ENCODE measurements around the gene SH3BP4.

SH3BP4 gene, protein sequence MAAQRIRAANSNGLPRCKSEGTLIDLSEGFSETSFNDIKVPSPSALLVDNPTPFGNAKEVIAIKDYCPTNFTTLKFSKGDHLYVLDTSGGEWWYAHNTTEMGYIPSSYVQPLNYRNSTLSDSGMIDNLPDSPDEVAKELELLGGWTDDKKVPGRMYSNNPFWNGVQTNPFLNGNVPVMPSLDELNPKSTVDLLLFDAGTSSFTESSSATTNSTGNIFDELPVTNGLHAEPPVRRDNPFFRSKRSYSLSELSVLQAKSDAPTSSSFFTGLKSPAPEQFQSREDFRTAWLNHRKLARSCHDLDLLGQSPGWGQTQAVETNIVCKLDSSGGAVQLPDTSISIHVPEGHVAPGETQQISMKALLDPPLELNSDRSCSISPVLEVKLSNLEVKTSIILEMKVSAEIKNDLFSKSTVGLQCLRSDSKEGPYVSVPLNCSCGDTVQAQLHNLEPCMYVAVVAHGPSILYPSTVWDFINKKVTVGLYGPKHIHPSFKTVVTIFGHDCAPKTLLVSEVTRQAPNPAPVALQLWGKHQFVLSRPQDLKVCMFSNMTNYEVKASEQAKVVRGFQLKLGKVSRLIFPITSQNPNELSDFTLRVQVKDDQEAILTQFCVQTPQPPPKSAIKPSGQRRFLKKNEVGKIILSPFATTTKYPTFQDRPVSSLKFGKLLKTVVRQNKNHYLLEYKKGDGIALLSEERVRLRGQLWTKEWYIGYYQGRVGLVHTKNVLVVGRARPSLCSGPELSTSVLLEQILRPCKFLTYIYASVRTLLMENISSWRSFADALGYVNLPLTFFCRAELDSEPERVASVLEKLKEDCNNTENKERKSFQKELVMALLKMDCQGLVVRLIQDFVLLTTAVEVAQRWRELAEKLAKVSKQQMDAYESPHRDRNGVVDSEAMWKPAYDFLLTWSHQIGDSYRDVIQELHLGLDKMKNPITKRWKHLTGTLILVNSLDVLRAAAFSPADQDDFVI

DNA sequence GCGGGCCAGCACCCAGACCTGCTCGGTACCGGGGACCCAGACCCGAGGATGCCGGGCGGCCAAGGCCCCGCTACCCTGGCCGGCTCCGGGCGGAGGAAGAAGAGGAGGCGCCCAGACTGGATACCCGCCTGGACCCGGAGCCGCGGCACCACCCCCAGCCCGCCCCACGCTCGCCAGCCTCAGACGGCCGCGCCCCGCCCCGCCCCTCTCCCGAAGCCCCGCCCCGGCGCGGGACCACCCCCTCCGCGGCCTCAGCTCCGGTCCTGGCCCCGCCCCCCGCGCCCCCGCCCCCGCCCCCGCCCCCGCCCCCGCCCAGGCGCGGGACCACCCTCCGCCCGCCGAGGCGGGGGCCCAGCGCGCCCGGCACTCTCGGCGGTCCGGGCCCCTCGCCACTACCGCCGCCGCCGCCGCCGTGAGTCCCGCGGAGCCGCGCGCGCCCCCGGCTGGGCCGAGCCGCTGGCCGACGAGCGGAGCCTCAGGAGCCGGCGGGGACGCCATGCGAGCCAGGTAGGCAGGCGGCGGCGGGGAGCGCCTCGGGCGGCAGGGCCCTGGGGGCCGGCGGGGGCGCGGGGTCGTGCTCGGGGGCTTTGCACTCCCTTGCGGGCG is at the start of gene SH3BP4:
TSS of gene SH3BP4 (plus strand) at position 354 of the 606 bp plus-strand sequence. CDS start 82,986 bp downstream, outside the sequence.
- no peak for FAIRE-seq

DNA sequence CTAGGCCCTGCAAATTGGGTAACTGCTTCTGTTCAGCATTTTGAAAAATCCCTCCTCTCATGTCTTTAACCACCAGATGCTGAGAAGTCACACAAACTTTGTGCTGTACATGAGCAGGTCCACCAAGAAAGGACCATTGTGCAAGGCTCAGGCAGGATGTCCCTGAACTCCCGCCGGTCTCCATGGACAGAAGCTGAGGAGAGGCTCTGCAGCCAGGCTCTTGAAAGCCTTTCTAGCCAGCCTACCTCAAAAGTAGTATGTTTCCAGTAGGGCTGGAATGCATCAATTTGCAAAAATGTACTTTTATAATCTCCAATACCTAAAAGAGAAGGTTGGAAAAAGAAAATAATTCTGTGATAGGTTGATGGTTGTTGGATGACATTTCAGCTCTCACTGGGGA is 47.0 kb upstream of the SH3BP4 start:
- FAIRE-seq = no peak

DNA sequence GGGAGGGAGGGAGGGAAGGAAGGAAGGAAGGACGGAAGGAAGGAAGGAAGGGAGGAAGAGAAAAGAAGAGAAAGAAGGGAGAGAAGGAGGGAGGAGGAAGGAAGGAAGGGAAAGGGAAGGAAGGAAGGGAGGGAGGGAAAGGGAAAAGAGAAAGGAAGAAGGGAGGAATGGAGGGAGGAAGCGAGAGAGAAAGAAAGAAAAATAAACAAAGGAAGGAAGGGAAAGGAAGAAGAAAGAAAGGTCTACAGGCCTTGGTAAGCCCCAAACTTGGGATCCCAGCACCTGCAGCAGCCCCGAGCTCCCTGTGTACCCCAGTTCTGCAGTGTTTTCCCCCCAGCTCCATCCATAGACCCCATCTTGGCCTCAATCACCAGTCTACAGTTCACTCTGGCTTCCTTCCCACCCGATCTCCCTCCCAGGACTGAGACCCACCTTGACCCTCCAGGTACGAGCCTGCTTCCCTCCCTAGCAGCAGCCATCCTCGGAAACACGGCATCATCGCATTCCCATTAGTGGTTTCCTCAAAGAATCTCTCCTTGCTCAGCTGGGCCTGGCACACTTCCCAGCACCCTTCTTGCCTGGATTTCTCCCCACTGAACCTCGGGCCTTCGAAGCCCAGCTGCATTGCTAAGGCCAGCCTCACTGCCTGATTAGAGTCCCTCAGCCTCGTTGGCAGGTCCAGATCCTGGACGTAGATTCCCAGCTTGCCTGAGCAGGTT is 46.1 kb upstream of the SH3BP4 start:
- FAIRE-seq = no peak

DNA sequence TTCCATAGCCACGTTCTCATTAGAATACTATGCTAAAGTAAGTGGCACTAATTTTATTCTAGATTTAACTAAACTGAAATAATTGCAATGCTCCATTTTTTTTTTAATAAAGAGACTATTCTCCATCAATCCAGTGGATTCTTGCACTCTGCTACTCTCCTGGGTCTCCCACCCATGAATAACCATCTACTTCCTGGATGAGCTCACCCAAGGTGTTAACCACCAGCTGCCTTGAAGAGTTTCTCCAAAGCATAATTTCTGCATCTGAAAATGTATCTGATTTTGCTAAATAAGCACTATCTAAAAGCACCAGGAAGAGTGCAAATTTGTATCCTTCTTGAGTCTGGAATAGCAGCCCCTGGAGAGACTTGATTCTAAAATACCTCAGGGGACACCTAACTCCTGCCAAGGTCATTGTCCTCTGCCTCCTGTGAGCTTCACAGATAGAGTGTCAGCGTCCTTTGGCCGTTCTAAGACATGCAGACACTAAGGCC is 41.6 kb upstream of the SH3BP4 start:
- no peak for FAIRE-seq

DNA sequence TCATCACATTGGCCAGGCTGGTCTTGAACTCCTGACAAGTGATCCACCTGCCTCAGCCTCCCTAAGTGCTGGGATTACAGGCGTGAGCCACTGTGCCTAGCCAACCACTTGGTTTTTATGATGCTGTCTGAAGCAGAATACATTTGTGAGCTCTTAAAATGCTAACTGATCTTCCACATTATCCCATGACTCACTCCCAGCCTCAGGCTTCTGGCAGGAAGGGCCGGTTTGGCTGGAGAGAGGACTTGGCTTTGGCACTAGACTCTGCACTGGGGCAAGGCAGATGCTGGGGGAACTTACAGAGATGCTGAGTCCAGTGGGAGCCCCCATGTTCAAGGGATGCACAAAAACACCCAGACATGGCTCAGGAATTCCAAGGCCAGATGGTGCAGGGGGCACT is 40.5 kb upstream of the SH3BP4 start:
- no peak for FAIRE-seq

DNA sequence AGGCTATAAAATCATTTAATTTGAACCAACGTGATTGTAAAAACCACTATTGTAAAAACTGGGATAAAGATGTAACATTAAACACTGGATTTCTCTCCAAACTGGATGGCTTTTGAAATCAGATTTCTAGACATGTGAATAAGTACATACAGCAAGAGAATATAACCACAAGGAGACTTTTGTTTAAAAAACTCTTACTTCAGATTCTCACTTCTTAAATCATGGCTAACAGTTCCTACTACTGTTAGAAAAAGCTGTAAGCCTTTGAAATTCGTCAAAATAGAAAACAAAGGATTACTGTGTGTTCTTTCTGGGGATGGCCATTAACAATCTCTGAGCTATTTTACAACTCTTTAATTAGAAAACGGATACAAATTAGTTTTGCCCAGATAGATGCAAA is 39.4 kb upstream of the SH3BP4 start:
- no peak for FAIRE-seq

DNA sequence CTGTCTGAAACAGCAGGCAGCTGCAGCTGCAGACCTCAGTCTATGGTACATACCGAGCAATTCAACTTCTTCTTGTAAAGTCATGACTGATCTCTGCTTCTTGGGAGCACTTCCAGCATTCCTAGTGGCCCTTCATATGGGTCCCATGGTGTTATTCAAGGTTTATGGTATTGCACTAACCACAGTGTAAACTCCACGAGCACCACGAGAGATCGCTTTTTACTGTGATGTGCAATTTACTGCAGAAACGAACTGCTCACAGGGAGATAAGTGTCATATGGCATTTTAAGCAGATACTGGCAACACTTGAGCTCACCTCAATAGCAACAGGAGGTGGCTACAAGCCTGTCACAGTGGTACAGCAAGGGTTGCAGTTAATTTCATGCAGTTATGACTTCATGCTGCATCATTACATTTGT is 38.6 kb upstream of the SH3BP4 start:
- FAIRE-seq = no peak

DNA sequence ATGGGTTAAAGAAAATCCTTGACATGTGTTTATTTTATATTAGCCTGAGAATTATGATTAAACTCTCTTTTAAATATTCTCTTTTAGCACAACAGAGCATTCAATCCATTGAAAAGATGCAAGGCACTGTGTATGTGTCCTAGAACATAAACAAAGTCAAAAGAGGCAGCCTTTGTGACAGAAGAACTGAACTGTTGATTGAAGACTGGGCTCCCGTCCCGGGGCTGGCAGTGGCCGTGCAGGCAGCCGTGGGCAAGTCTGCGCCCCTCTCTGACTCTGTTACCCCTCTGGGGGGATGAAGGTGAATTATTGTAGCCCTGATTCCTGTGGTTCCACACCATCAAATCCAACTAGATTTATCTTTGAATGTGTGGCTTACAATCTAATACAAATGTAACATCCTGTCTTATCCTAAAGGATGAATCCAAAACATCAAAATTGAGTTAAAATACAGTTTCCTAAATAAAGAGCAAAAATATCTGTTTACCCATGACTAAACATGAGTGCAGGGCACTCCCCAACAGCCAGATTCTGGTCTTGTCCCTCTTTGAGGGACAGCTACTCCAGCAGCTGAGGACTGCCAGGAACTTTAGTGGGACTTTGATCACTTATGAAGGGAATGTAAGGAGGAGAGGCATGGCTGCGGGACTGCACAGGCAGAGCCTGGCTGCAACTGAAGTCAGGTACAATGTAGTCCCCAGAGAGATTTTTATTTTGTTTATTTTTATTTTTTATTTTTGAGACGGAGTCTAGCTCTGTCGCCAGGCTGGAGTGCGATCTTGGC is 37.3 kb upstream of the SH3BP4 start:
- FAIRE-seq = no peak

DNA sequence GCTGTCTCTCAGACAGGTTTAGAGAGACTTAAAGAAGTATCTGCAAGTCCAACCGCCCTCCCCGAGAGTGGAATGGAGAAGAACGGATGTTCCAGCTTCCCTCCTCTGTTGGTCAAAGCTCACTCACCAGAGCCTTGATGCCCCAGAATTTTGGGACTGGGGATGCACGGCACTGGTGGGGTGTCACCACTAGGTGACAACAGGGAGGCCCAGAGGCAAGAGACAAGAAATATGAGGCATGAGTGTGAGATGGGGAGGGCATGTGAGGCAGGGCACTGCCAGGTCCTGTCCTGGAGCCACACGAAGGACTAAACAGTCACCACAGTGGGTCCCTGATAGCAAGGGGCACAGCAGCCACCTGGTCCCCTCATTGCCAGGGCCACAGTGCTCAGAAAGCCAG is 35.1 kb upstream of the SH3BP4 start:
- FAIRE-seq = no peak

DNA sequence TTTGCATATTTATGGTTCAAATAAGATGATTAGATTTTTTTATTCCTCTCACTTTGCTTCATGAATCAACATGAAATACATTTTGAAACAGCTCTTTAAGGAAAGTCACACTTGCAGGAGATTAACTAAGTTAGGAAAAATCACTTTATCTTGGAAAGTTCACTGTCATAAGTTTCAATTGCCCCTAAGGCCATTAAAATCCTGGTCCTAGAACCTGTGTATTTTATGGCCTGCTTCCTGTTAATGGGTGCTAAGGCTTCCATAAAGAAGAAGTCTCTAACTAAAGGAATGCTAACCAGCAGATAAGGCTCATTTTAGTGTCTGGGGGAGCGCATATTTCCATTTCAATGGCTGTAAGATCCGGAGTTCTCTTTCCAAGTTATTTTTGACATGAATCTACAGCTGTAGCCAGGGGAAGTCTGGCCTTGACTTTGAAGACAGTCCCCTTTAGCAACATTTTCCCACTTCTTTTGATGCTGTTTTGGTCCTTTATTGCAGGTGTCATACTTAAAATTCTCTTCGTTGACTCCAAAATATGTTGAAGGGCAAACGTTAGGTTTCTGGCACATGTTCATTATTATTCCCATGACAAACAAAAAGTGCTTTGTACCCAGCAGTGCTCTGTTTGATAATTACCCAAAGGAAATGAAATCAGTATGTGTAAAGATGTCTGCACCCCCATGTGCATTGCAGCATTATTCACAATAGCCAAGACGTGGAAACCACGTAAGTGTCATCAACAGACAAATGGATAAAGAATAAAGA is 34.4 kb upstream of the SH3BP4 start:
- no peak for FAIRE-seq

DNA sequence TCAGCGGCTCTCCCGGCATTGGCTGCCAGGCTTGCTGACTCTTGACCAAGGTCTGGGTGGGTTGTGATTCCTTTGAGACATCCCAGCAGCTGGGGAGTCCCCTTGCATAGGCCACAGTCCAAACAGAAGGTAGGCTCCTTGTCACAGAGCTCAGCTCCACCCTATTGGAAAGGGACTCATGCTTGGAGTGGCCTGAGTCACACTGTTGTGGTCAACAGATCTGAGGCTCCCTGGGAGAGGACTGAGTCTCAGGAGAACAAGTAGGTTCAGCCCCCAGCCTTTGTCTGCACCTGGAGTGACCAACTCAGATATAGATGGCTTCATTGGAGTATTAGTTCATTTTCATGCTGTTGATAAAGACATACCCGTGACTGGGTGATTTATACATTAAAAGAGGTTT is 32.1 kb upstream of the SH3BP4 start:
- no peak for FAIRE-seq

DNA sequence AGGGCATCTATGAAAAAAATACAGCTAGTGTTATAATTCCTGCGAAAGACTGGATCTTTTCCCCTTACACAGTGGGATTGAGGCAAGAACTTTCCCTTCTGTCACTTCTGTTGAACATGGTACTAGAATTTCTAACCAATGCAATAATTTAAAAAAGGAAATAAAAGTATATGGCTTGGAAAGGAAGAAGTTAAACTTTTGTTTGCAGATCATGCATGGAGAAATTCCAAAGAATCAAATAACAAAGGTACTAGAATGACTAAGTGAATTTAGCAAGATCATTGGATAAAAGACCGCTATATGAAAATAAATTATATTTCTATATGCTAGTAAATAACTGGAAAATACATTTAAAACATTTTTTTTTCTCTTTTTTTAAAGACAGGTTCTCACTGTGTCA is 31.0 kb upstream of the SH3BP4 start:
- FAIRE-seq = no peak

DNA sequence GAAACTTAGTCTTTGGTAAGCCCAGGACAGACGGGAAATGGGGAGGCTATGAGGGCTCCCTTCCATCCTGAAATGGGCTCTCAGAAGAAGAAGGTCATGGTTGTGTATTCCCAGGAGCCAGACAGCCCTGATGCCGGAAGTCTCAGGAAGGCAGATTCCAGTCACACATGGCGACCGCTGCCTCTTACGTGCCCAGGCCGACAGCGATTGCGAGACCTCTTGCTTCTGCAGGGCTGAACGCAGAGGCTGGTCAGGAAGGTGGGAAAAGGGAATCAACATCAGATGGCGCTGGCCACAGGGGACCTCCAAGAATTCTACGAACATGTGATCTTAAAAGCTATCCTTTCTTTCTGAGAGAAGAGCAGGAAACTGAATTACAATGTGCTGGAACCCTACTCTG is 22.8 kb upstream of the SH3BP4 start:
- no peak for FAIRE-seq

DNA sequence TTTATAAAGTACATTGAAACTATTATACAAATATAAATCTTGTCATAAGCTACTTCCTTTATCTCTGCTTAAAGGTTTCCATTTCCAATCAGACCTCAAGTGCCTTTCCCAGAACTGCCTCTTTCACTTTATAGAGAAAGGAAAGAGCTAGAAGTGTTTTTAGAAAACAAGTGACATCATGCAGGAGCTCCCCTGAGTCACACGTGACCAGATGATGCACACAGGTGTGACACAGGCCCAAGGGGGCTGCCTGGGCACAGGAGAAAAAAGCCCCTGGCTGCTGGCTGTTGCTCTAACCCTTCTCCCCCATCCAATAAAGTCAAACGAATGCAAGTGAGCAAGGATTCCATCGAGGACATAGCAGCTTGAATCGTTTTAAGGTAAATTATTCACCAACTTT is 21.4 kb upstream of the SH3BP4 start:
- no peak for FAIRE-seq

DNA sequence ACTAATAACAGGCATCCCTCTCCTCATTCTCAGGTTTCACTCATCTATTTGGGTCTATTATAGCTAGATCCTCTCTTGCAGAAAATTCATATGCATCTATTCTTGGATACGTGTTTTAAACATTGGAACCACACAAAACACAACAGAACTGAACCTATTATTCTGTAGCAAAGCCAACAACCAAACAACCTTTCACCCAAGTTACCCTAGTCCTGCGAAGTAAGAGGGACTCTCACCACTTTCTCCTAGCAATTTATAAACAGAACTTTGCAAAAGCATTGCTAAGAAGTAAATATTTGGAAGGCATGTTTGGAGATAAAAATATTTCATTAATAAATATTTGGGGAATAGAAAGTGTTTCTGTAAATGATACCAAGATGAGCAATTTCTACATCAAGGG is 20.4 kb upstream of the SH3BP4 start:
- FAIRE-seq = no peak

DNA sequence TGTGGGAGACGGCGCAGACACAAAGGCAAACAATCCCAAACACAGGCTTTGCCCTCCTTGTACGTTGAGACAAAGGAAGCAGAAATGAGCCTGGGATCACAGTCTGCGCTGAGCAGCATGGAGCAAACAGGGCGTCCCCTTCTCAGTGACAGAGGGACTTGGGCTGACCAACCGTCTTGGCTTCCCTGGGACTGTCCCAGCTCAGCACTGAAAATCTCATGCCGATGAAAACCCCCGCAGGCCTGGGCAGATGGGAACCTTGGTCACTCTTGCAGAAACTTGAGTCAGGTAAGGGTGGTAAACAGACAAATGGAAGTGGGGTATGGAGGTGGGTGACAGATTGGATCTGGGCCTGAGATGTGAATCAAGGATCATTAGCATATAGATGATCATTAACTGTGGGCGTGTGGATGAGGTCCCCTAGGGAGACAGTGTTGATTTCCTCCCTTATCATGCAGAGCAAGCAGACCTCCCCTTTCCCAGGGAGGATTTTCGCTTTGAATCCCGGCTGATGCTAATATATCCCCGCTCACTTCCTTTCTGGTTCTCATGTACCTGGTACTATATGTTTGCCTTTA is 19.1 kb upstream of the SH3BP4 start:
- FAIRE-seq = no peak

DNA sequence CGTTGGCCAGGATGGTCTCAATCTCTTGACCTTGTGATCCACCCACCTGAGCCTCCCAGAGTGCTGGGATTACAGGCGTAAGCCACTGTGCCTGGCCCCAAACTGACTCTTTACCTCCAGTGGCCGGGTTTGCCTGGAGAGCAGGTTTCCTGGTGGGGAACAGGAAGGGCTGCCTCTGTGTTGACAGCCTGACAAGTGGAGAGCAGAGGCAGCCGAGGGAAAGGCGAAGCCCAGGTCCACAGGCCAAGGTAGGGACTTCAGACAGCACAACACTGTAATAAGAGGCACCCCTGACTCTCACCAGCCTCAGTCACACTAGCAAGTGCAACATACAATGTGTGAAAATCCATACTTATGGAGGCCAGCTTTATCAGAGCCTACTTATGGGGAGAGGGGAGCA is 16.5 kb upstream of the SH3BP4 start:
- no peak for FAIRE-seq

DNA sequence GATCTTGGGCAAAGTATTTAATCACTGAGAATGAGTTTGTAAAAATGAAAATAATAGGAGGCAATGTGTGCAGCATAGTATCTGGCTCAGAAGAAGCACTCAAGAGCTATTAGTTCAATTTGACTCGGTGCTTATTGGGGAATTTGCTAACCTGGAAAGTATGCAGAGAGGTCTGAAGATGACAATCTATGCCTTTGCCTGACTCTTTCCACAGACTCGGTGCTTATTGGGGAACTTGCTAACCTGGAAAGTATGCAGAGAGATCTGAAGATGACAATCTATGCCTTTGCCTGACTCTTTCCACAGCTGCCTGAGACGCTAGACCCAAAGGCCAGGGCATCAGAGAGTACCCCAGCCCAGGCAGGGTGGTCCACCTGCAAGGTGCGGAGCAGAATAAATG is 12.2 kb upstream of the SH3BP4 start:
- FAIRE-seq = no peak

DNA sequence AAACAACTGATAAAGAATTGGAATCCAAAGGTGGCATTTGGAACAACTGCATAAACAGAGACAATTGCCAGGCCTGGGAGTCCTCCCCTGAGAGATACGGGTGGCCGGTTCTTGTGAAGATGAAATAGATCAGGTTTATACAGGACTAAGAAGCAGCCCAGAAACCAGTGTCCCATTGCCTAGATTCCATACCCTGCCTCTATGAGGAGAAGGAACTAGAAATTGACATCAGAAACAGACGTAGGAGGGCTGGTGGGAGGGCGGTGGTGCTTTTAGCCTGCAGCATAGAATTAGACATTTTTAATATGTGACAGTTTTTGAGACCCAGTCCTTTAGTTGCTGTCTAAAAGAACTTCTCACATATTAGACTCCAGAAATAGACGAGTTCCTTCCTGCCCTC is 11.8 kb upstream of the SH3BP4 start:
- no peak for FAIRE-seq

DNA sequence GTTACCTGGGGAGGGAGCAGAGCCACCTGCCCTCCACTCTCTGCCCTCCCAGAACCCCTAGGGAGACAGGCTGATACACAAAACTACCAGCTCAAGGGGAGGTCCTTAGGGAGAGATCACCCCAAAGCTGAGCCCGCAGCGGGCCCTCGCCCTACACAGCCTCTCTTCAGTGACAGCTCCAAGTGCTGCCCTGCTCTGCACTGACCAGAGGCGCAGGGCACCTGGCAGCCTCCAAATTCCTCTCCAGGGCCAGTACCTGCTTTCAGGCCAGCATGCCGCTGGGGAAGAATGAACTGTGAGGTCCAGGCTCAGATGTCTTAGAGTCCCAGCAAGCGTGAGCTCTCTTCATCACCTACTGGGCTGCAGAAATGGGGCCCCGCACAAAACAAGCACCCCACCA is 11.3 kb upstream of the SH3BP4 start:
- no peak for FAIRE-seq
